ENCODE results near the gene ARFGAP2.

Gene ARFGAP2

GRCh38 chr11:47127213-47127612, 49.5 kb downstream of the ARFGAP2 start:
- no peak for DNase-seq (ENCODE audit: low read depth in 1 of 2, low spot score in 1 of 2)
- Histone ChIP-seq H3K4me3 (replicated peaks; ENCODE audit: insufficient read depth, low read length) (no peak overlapping the region), H3K27ac (replicated peaks) (no peak overlapping the region), H3K27me3 (ENCODE audit: insufficient read depth, poor library complexity, severe bottlenecking) (no peaks in the 10 kb centered on the region)
- TF ChIP-seq GABPA (IDR thresholded peaks at IDR 0.05; ENCODE audit: low read depth) (no peak), CTCF (IDR thresholded peaks at IDR 0.05; ENCODE audit: insufficient read depth, low read length) (no peak), POLR2AphosphoS5 (IDR thresholded peaks at IDR 0.05; ENCODE audit: low read depth) (no peak), REST (IDR thresholded peaks at IDR 0.05; ENCODE audit: insufficient replicate concordance, low read depth) (no peak), SPI1 (IDR thresholded peaks at IDR 0.05; ENCODE audit: borderline replicate concordance, low read depth) (no peak)

GRCh38 chr11:47125083-47125482, 51.6 kb downstream of the ARFGAP2 start:
- no peak for TF ChIP-seq SPI1 (IDR thresholded peaks at IDR 0.05; ENCODE audit: borderline replicate concordance, low read depth)
- no peak for TF ChIP-seq CTCF (IDR thresholded peaks at IDR 0.05; ENCODE audit: insufficient read depth, low read length)
- no peak for TF ChIP-seq REST (IDR thresholded peaks at IDR 0.05; ENCODE audit: insufficient replicate concordance, low read depth)
- TF ChIP-seq GABPA (IDR thresholded peaks at IDR 0.05; ENCODE audit: low read depth): no peak
- no peak for TF ChIP-seq POLR2AphosphoS5 (IDR thresholded peaks at IDR 0.05; ENCODE audit: low read depth)
- Histone ChIP-seq H3K27ac (replicated peaks) (no peak overlapping the region), H3K27me3 (ENCODE audit: insufficient read depth, poor library complexity, severe bottlenecking) (no peaks in the 10 kb centered on the region), H3K4me3 (replicated peaks; ENCODE audit: insufficient read depth, low read length) (no peak overlapping the region)
- DNase-seq (ENCODE audit: low read depth in 1 of 2, low spot score in 1 of 2): no peak

GRCh38 chr11:47124675-47125074, 52.0 kb downstream of the ARFGAP2 start:
- no peak for DNase-seq (ENCODE audit: low read depth in 1 of 2, low spot score in 1 of 2)
- no peaks in the 10 kb centered on the region for H3K27me3 ChIP-seq (ENCODE audit: insufficient read depth, poor library complexity, severe bottlenecking)
- no peak overlapping the region for H3K27ac ChIP-seq (replicated peaks)
- no peak overlapping the region for H3K4me3 ChIP-seq (replicated peaks; ENCODE audit: insufficient read depth, low read length)
- TF ChIP-seq POLR2AphosphoS5 (IDR thresholded peaks at IDR 0.05; ENCODE audit: low read depth): no peak

- DNase-seq (ENCODE audit: low read depth in 1 of 2, low spot score in 1 of 2): no peak
- Histone ChIP-seq H3K4me3 (replicated peaks; ENCODE audit: insufficient read depth, low read length) (no peak overlapping the region), H3K27me3 (ENCODE audit: insufficient read depth, poor library complexity, severe bottlenecking) (no peaks in the 10 kb centered on the region), H3K27ac (replicated peaks) (no peak overlapping the region)
- TF ChIP-seq GABPA (IDR thresholded peaks at IDR 0.05; ENCODE audit: low read depth) (no peak), POLR2AphosphoS5 (IDR thresholded peaks at IDR 0.05; ENCODE audit: low read depth) (no peak)
These were observed 53.6 kb downstream of the ARFGAP2 start for GRCh38 chr11:47123094-47123493.

- Histone ChIP-seq H3K4me3 (replicated peaks; ENCODE audit: insufficient read depth, low read length) (no peak overlapping the region), H3K27me3 (ENCODE audit: insufficient read depth, poor library complexity, severe bottlenecking) (no peaks in the 10 kb centered on the region), H3K27ac (replicated peaks) (no peak overlapping the region)
- DNase-seq (ENCODE audit: low read depth in 1 of 2, low spot score in 1 of 2): no peak
- TF ChIP-seq REST (IDR thresholded peaks at IDR 0.05; ENCODE audit: insufficient replicate concordance, low read depth): no peak
- no peak for TF ChIP-seq GABPA (IDR thresholded peaks at IDR 0.05; ENCODE audit: low read depth)
- TF ChIP-seq SPI1 (IDR thresholded peaks at IDR 0.05; ENCODE audit: borderline replicate concordance, low read depth): no peak
- no peak for TF ChIP-seq POLR2AphosphoS5 (IDR thresholded peaks at IDR 0.05; ENCODE audit: low read depth)
- TF ChIP-seq CTCF (IDR thresholded peaks at IDR 0.05; ENCODE audit: insufficient read depth, low read length): no peak
These were observed 54.9 kb downstream of the ARFGAP2 start for GRCh38 chr11:47121731-47122130.

All from HL-60 (cell line).